ENCODE results near the gene ACKR2. TPM values are rescaled to one million over a fixed set of nuclear protein-coding genes. Genes with fewer than 3 reads are reported as not detected.
"Not testable (repeated sequence)": the region's sequence is repeated elsewhere in the genome, so short reads cannot be mapped to it uniquely, and the experiment has no call there.

Gene ACKR2
- total RNA-seq, 4 donors from 2014 or later, result 2.6 to 12.4 (median 7.5) TPM

DNA sequence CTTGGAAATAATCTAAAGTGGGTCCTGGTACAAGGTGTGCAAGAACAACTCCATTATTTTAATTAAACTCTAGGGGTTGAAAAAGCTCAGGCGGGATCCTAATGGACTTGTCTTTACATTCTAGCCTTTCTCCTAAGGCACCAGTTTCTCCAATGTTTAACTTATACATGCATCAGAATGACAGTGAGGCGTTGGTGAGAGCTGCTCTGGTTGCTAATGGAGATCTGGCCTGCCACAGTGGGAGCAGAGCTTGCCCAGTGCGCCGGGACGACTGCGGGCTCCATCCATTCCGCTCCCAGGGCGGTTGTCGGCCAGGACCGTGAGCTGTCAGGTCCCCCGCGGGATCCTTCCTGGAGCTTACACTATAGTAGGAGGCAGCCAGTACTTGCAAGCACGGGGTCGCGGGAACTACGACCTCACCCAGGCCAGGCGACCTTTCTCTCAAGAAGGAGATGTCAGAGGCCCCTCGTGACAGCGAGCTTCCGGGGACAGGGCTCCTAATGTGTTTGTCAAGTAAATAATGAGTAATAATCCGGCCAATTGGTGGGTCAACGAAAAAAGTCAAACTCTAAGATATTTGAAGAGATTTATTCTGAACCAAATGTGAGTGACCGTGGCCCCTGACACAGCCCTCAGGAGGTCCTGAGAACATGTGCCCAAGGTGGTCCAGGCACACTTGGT, 4.0 kb upstream of the ACKR2 start:
- ATAC-seq (ENCODE audit: low FRiP score), result no peak
- no peak for DNase-seq (ENCODE audit: low spot score)
- TF ChIP-seq, protein P1, sequence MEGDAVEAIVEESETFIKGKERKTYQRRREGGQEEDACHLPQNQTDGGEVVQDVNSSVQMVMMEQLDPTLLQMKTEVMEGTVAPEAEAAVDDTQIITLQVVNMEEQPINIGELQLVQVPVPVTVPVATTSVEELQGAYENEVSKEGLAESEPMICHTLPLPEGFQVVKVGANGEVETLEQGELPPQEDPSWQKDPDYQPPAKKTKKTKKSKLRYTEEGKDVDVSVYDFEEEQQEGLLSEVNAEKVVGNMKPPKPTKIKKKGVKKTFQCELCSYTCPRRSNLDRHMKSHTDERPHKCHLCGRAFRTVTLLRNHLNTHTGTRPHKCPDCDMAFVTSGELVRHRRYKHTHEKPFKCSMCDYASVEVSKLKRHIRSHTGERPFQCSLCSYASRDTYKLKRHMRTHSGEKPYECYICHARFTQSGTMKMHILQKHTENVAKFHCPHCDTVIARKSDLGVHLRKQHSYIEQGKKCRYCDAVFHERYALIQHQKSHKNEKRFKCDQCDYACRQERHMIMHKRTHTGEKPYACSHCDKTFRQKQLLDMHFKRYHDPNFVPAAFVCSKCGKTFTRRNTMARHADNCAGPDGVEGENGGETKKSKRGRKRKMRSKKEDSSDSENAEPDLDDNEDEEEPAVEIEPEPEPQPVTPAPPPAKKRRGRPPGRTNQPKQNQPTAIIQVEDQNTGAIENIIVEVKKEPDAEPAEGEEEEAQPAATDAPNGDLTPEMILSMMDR (IDR thresholded peaks at IDR 0.05), result no peak

GRCh38 chr3:42807929-42808328, 1.3 kb upstream of the ACKR2 start:
- no peak for DNase-seq (ENCODE audit: low spot score)
- ATAC-seq (ENCODE audit: low FRiP score), result no peak

GRCh38 chr3:42810706-42811105, 1.5 kb downstream of the ACKR2 start:
- not testable (repeated sequence) for DNase-seq (ENCODE audit: low spot score); ATAC-seq (ENCODE audit: low FRiP score)

More at GRCh38 chr3:42807929-42808328, 1.3 kb upstream of the ACKR2 start:
- TF ChIP-seq, protein P1 (IDR thresholded peaks at IDR 0.05), result no peak

DNA sequence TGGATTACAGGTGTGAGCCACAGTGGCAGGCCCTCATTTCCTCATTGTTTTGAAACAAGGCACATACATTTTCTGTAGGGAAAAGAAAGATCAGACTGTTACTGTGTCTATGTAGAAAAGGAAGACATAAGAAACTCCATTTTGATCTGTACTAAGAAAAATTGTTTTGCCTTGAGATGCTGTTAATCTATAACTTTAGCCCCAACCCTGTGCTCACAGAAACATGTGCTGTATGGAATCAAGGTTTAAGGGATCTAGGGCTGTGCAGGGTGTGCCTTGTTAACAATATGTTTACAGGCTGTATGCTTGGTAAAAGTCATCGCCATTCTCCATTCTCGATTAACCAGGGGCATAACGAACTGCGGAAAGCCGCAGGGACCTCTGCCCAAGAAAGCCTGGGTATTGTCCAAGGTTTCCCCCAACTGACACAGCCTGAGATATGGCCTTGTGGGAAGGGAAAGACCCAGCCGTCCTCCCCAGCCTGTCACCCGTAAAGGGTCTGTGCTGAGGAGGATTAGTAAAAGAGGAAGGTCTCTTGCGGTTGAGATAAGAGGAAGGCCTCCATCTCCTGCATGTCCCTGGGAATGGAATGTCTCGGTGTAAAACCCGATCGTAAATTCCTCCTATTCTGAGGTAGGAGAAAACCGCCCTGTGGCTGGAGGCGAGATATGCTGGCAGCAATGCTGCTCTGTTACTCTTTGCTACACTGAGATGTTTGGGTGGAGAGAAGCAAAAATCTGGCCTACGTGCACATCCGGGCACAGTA, 2.1 kb downstream of the ACKR2 start:
- not testable (repeated sequence) for ATAC-seq (ENCODE audit: low FRiP score); DNase-seq (ENCODE audit: low spot score)

DNA sequence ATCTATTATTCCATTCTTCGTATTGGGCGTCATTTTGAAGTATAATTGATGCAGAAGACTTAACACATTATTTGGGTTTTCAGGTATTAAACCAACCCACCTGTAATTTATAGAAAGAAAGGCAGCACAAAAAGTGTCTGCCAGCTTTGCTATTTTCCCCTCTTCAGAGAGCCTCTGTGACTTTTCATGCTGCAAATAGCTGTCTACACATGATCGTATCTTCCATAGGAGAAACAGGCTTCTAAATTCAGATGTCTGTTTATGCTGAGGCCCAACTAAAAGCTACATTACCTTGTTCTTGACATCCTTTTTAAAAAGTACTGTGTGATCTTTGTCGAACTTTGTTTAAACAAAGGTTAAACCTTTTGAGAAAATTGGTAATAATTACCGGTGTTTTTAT, 5.0 kb downstream of the ACKR2 start:
- TF ChIP-seq, protein P1 (IDR thresholded peaks at IDR 0.05), result no peak
- no peak for ATAC-seq (ENCODE audit: low FRiP score)
- no peak for DNase-seq (ENCODE audit: low spot score)

DNA sequence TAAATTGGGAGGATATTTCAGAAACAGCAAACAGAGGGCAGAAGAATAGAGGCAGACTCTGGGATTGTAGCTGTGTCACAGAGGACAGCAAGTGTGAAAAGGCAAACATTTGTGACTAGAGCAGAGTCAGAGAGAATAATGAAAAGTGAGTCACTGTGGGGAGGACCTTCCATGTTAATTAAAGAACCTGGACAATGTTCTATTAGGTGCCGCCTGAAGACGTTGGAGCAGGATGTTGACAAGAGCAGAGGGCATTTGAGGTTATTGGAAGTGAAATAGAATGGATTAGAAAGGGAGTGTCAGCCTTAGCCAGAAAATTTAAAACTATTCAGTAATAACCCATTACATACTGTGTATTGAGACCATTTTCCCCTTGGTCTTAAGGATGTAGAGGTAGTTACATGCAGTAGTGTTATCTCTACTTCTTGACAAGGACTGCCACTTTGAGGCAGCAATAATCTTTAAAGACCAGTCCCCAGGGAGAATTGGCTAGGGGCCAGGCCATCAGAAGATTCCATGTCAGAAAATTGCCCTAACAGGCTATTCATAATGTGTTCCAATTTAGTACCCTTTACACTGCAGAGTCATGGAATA, 5.8 kb downstream of the ACKR2 start:
- TF ChIP-seq, protein P1 (IDR thresholded peaks at IDR 0.05), result no peak
- ATAC-seq (ENCODE audit: low FRiP score) (no peak), DNase-seq (ENCODE audit: low spot score) (no peak)

- DNase-seq (ENCODE audit: low spot score), result no peak
- TF ChIP-seq, protein P1 (IDR thresholded peaks at IDR 0.05), result no peak
- ATAC-seq (ENCODE audit: low FRiP score), result no peak
Observed at GRCh38 chr3:42815826-42816225, 6.6 kb downstream of the ACKR2 start.
